ENCODE results near the gene PELO.

- TF ChIP-seq POLR2A (IDR thresholded peaks at IDR 0.05; ENCODE audit: extremely low read depth, insufficient read length) (no peak), MAX (IDR thresholded peaks at IDR 0.05; ENCODE audit: low read depth, low read length) (no peak)
Measured at GRCh38 chr5:52740007-52740406, 47.7 kb upstream of the PELO start.
